Small intestine (tissue), 4 donors: ENCODE results near the gene BCL6B. TPM values are rescaled to one million over a fixed set of nuclear protein-coding genes. Genes with fewer than 3 reads are reported as not detected.

ENCODE experiments used
- polyA plus RNA-seq, 4 donors: library from polyadenylated mRNA; stranded (reverse) in 3 of 4; unstranded in 1 of 4; fragments of 200-250 nt in 3 of 4; fragments of 120-200 nt in 1 of 4; gene quantifications; one replicate each; pipeline versions ENCODE4 v1.2.1 to v1.2.3, GENCODE V29; 2013
- donor health status: healthy with polysubstance abuse.
- donor health status: Bipolar disorder and iron deficiency.
- donor health status: healthy.

The BCL6B gene
- polyA plus RNA-seq, 4 donors: 0.45 to 8.7 (median 4.2) TPM

Other genes with a start within 250 kb of the BCL6B start
- gene FBXO39, start 246.8 kb upstream of the BCL6B start, polyA plus RNA-seq: 1 to 10 TPM in 1 of 4 donors, under 1 TPM in 1, not detected in 2; 0.66 to 1.2 TPM
- gene TEKT1, start 191.3 kb upstream of the BCL6B start, polyA plus RNA-seq: under 1 TPM in 1 of 4 donors, not detected in 3; 0.16 TPM
- 1 to 10 TPM in 1 of 4 donors, under 1 TPM in 1, not detected in 2; 0.04 to 1.2 TPM for gene ALOX12, start 27.0 kb upstream of the BCL6B start, polyA plus RNA-seq
- 100 to 1,000 TPM; 204 to 313 (median 285) TPM for gene RNASEK, start 10.4 kb upstream of the BCL6B start, polyA plus RNA-seq
- gene SLC16A13, start 13.0 kb downstream of the BCL6B start, polyA plus RNA-seq: 10 to 100 TPM in 1 of 4 donors, 1 to 10 TPM in 3; 1.8 to 11.2 (median 5.0) TPM
- 1 to 10 TPM in 1 of 4 donors, under 1 TPM in 1, not detected in 2; 0.68 to 2.3 TPM for gene SLC16A11, start 21.0 kb downstream of the BCL6B start, polyA plus RNA-seq
- 10 to 100 TPM in 2 of 4 donors, 1 to 10 TPM in 1, under 1 TPM in 1; 0.45 to 14.6 (median 10.0) TPM for gene CLEC10A, start 57.2 kb downstream of the BCL6B start, polyA plus RNA-seq
- under 1 TPM in 2 of 4 donors, not detected in 2; 0.46 to 0.81 TPM for gene ASGR2, start 91.8 kb downstream of the BCL6B start, polyA plus RNA-seq
- gene ASGR1, start 156.3 kb downstream of the BCL6B start, polyA plus RNA-seq: 1 to 10 TPM; 1.9 to 2.9 (median 2.7) TPM
- gene DLG4, start 196.8 kb downstream of the BCL6B start, polyA plus RNA-seq: 1 to 10 TPM in 3 of 4 donors, under 1 TPM in 1; 0.67 to 9.2 (median 4.2) TPM
- gene ACADVL, start 196.9 kb downstream of the BCL6B start, polyA plus RNA-seq: 1,000 to 10,000 TPM in 2 of 4 donors, 100 to 1,000 TPM in 2; 424 to 2,630 (median 1,444) TPM
- gene DVL2, start 211.5 kb downstream of the BCL6B start, polyA plus RNA-seq: 10 to 100 TPM in 3 of 4 donors, 1 to 10 TPM in 1; 8.1 to 44.4 (median 16.0) TPM
- gene PHF23, start 216.4 kb downstream of the BCL6B start, polyA plus RNA-seq: 10 to 100 TPM; 26.4 to 44.3 (median 36.0) TPM
- gene GABARAP, start 219.4 kb downstream of the BCL6B start, polyA plus RNA-seq: 1,000 to 10,000 TPM in 1 of 4 donors, 100 to 1,000 TPM in 3; 541 to 1,100 (median 797) TPM
- gene CTDNEP1, start 228.7 kb downstream of the BCL6B start, polyA plus RNA-seq: 100 to 1,000 TPM in 2 of 4 donors, 10 to 100 TPM in 2; 70.0 to 132 (median 89.3) TPM
- gene ELP5, start 229.2 kb downstream of the BCL6B start, polyA plus RNA-seq: 10 to 100 TPM; 31.3 to 84.6 (median 45.4) TPM
- 100 to 1,000 TPM; 309 to 561 (median 332) TPM for gene CLDN7, start 239.4 kb downstream of the BCL6B start, polyA plus RNA-seq